Measurements from ENCODE around the gene AQP1. TPM values are rescaled to one million over a fixed set of nuclear protein-coding genes. Genes with fewer than 3 reads are reported as not detected.

Gene AQP1
- total RNA-seq, 3 donors from 2014 or later, result 43.0 to 89.6 (median 48.1) TPM

DNA sequence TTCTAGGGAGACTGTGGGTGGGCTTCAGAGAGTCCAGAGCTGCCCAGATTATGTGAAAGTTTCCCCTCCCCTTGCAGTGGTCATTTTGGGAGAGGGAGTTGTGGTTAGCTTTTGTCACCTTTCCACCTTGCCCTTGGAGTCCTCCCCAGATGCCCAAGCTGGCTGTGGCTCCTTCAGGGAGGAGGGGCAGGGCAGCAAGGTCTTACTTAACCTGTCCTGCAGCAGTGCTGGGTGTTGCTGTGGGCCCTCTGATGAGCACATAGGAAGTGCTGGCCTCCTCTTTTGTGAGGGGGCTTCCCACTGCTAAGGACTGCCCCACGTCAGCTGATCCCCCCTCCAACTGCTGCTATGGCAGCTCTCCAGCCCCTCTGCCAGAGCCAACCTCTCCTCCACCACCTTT is 17.6 kb upstream of the AQP1 start:
- DNase-seq, result no peak
- ATAC-seq, result no peak
- Histone ChIP-seq H3K9me3 (no peaks in the 10 kb centered on the region), H3K36me3 (ENCODE audit: low read depth) (no peaks in the 10 kb centered on the region), H3K4me1 (ENCODE audit: low read depth) (peaks cover 5% of the 10 kb centered on the region), H3K4me3 (no peak overlapping the region)
- TF ChIP-seq, protein P1, sequence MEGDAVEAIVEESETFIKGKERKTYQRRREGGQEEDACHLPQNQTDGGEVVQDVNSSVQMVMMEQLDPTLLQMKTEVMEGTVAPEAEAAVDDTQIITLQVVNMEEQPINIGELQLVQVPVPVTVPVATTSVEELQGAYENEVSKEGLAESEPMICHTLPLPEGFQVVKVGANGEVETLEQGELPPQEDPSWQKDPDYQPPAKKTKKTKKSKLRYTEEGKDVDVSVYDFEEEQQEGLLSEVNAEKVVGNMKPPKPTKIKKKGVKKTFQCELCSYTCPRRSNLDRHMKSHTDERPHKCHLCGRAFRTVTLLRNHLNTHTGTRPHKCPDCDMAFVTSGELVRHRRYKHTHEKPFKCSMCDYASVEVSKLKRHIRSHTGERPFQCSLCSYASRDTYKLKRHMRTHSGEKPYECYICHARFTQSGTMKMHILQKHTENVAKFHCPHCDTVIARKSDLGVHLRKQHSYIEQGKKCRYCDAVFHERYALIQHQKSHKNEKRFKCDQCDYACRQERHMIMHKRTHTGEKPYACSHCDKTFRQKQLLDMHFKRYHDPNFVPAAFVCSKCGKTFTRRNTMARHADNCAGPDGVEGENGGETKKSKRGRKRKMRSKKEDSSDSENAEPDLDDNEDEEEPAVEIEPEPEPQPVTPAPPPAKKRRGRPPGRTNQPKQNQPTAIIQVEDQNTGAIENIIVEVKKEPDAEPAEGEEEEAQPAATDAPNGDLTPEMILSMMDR (IDR thresholded peaks at IDR 0.05), result no peak
- intact Hi-C loops (cut with DNase I, micrococcal nuclease), result no loop called here

GRCh38 chr7:30894866-30895605 is 16.6 kb upstream of the AQP1 start:
- ATAC-seq, result no peak
- Histone ChIP-seq H3K9me3 (no peaks in the 10 kb centered on the region), H3K4me1 (ENCODE audit: low read depth) (peaks cover 5% of the 10 kb centered on the region), H3K4me3 (no peak overlapping the region), H3K36me3 (ENCODE audit: low read depth) (no peaks in the 10 kb centered on the region)
- intact Hi-C loops (cut with DNase I, micrococcal nuclease), result no loop called here
- DNase-seq, result peak in 1 of 3 donors; percentile 40
- TF ChIP-seq, protein P1 (IDR thresholded peaks at IDR 0.05), result no peak

GRCh38 chr7:30896036-30896435 is 15.6 kb upstream of the AQP1 start:
- TF ChIP-seq, protein P1 (IDR thresholded peaks at IDR 0.05), result no peak
- DNase-seq, result peak in 1 of 3 donors; percentile 16

DNA sequence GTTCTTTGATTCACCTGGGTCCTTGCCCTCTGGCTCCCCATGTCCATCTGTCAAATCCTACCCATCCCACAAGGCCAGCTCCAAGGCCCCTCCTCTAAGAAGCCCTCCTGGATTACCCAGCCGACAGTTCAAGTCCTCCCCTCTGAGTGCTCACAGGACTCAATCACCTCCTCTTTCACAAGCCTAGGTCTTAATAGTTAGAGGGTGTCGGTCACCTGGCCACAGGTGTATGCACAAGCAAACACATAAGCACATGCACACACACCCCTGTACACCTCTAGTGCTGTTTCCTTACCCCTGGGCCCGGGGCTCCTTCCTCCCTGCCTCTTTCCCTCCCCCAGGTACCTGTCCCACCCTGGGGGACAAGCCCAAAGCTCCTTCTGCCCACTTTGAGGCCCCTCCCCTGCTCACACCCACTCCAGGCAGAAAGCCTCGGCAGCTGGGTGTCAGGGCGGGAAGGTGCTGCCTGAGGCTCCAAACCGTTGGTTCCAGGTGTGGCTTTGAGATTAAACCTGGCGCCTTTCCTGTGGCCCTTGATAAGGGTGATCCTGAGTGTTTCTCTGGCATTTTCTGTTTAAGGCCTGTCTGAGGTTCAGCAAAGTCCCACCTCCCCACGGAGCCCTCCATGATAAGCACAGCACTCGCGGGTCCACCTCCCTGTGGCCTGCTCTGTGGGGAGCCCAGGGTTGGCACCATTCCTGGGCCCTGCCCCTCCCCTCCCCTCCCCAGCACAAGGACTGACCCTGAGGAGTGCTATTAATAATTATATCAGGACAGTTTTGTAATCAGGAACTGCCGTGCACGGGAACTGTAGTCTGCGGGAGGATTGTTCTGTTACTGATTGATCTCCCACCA is 14.6 kb upstream of the AQP1 start:
- intact Hi-C loops (cut with DNase I, micrococcal nuclease), result no loop called here
- no peaks in the 10 kb centered on the region for H3K36me3 ChIP-seq (ENCODE audit: low read depth)
- TF ChIP-seq, protein P1 (IDR thresholded peaks at IDR 0.05), result no peak
- H3K4me1 ChIP-seq (ENCODE audit: low read depth), result peaks cover 5% of the 10 kb centered on the region
- H3K9me3 ChIP-seq, result no peaks in the 10 kb centered on the region
- DNase-seq, result peak in 1 of 3 donors; percentile 58
- H3K4me3 ChIP-seq, result no peak overlapping the region
- ATAC-seq, result peak; percentile 74

More at GRCh38 chr7:30896036-30896435, 15.6 kb upstream of the AQP1 start:
- Histone ChIP-seq H3K9me3 (no peaks in the 10 kb centered on the region), H3K4me1 (ENCODE audit: low read depth) (peaks cover 5% of the 10 kb centered on the region), H3K36me3 (ENCODE audit: low read depth) (no peaks in the 10 kb centered on the region), H3K4me3 (no peak overlapping the region)
- intact Hi-C loops (cut with DNase I, micrococcal nuclease), result no loop called here
- no peak for ATAC-seq

DNA sequence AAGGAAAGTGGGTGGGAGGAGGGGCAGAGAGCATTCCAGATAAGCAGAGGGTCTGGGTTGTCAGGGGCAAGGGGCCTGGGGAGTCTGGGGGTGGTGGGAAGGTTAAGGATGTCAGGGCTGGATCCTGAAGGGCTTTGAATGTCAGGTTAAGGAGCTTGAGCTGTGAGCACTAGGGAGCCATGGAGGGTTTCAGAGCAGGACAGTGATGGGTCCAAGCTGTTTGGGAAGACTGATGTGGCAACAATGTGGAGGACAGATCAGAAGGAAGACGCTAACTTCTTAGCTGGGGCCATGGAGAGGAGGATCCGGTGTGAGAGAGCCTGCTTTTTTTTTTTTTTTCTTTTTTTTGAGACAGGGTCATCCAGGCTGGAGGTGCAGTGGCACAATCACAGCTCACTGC is 13.9 kb upstream of the AQP1 start:
- ATAC-seq, result no peak
- H3K4me3 ChIP-seq, result no peak overlapping the region
- DNase-seq, result no peak
- peaks cover 5% of the 10 kb centered on the region for H3K4me1 ChIP-seq (ENCODE audit: low read depth)
- TF ChIP-seq, protein P1 (IDR thresholded peaks at IDR 0.05), result no peak
- H3K9me3 ChIP-seq, result no peaks in the 10 kb centered on the region
- H3K36me3 ChIP-seq (ENCODE audit: low read depth), result no peaks in the 10 kb centered on the region
- intact Hi-C loops (cut with DNase I, micrococcal nuclease), result no loop called here
